Occipital lobe (tissue), 2 donors: ENCODE data around the gene COL15A1. TPM values are rescaled to one million over a fixed set of nuclear protein-coding genes. Genes with fewer than 3 reads are reported as not detected.
"Not testable (repeated sequence)": the region's sequence is repeated elsewhere in the genome, so short reads cannot be mapped to it uniquely, and the experiment has no call there.

Source experiments
- DNase-seq: peaks from one replicate; lab custom pipeline; 2025; lab: John Stamatoyannopoulos, UW
- total RNA-seq: library from RNA; depleted of rRNA; stranded (reverse); fragments of >200 nt; gene quantifications from one replicate; pipeline ENCODE4 v1.2.3, GENCODE V29; 2014

COL15A1 gene
- total RNA-seq = 12.5 TPM

- DNase-seq = no peak
Observed at GRCh38 chr9:98943682-98944056, at the start of gene COL15A1. COL15A1 (plus strand) TSS chr9:98943907; CDS start chr9:98944062, 155 bp downstream.

- no peak for DNase-seq
Observed at GRCh38 chr9:98894171-98894570, 49.5 kb upstream of the COL15A1 start.

GRCh38 chr9:98894761-98895160, 48.9 kb upstream of the COL15A1 start:
- no peak for DNase-seq

GRCh38 chr9:98896632-98897031, 47.1 kb upstream of the COL15A1 start:
- DNase-seq = no peak

- DNase-seq = no peak
Observed at GRCh38 chr9:98897745-98898144, 46.0 kb upstream of the COL15A1 start.

GRCh38 chr9:98899408-98900056, 44.2 kb upstream of the COL15A1 start:
- DNase-seq = no peak

- DNase-seq = no peak
Observed at GRCh38 chr9:98900244-98900643, 43.5 kb upstream of the COL15A1 start.

GRCh38 chr9:98900725-98901124, 43.0 kb upstream of the COL15A1 start:
- DNase-seq = no peak

- DNase-seq = not testable (repeated sequence)
Observed at GRCh38 chr9:98901843-98902242, 41.9 kb upstream of the COL15A1 start.

- no peak for DNase-seq
Observed at GRCh38 chr9:98902516-98902915, 41.2 kb upstream of the COL15A1 start.

GRCh38 chr9:98902925-98903324, 40.8 kb upstream of the COL15A1 start:
- DNase-seq = no peak

- no peak for DNase-seq
Observed at GRCh38 chr9:98903961-98904411, 39.7 kb upstream of the COL15A1 start.

GRCh38 chr9:98905015-98905414, 38.7 kb upstream of the COL15A1 start:
- no peak for DNase-seq

- DNase-seq = no peak
Observed at GRCh38 chr9:98906273-98907040, 37.2 kb upstream of the COL15A1 start.

GRCh38 chr9:98907055-98907454, 36.7 kb upstream of the COL15A1 start:
- no peak for DNase-seq

GRCh38 chr9:98908897-98909634, 34.6 kb upstream of the COL15A1 start:
- no peak for DNase-seq

GRCh38 chr9:98909935-98910334, 33.8 kb upstream of the COL15A1 start:
- no peak for DNase-seq

- DNase-seq = no peak
Observed at GRCh38 chr9:98911042-98911441, 32.7 kb upstream of the COL15A1 start.

GRCh38 chr9:98911738-98912137, 32.0 kb upstream of the COL15A1 start:
- DNase-seq = not testable (repeated sequence)

- DNase-seq = no peak
Observed at GRCh38 chr9:98912450-98912849, 31.3 kb upstream of the COL15A1 start.

- DNase-seq = no peak
Observed at GRCh38 chr9:98913044-98913443, 30.7 kb upstream of the COL15A1 start.

- DNase-seq = no peak
Observed at GRCh38 chr9:98913705-98914104, 30.0 kb upstream of the COL15A1 start.
